GM12865 (cell line): ENCODE data around the gene DENND2C.

Source experiments
- DNase-seq: peaks from one replicate; pipeline ENCODE4 v3.0.0; 2010; ENCODE audit warnings: low read depth
- H3K4me3 ChIP-seq: 2 replicates; pipeline ENCODE4 v1.5.1; 2011; ENCODE audit warnings: mild to moderate bottlenecking, low read depth, low read length, control low read depth
- CTCF ChIP-seq: IDR thresholded peaks from 2 replicates; pipeline ENCODE4 v1.5.1; 2011; ENCODE audit warnings: low read length, control low read depth, low read depth, inconsistent platforms; ENCODE audit not compliant: insufficient read depth; ENCODE audit errors: missing control alignments

DENND2C gene

GRCh38 chr1:114669562-114670082 lies at the start of gene DENND2C:
TSS of gene DENND2C (minus strand) at chr1:114670049. CDS start at chr1:114625984, 44,065 bp downstream.
- no peak for DNase-seq
- TF ChIP-seq CTCF = peak; percentile 26
- H3K4me3 ChIP-seq = peak within 1 kb of the TSS; percentile 64

- H3K4me3 ChIP-seq = no peak overlapping the region
- no peak for DNase-seq
- TF ChIP-seq CTCF = no peak
These were observed 49.6 kb upstream of the DENND2C start for GRCh38 chr1:114719424-114719787.

GRCh38 chr1:114718661-114719423 lies 49.0 kb upstream of the DENND2C start:
- TF ChIP-seq CTCF = no peak
- no peak for DNase-seq
- no peak overlapping the region for H3K4me3 ChIP-seq

GRCh38 chr1:114716304-114717170 lies 46.7 kb upstream of the DENND2C start, which contains the start of gene NRAS:
TSS of gene NRAS (minus strand) at chr1:114716771. CDS start at chr1:114716160, 611 bp downstream.
- no peak for TF ChIP-seq CTCF
- DNase-seq = peak; percentile 95
- H3K4me3 ChIP-seq = peak within 1 kb of the TSS; percentile 100

- no peak for DNase-seq
- H3K4me3 ChIP-seq = peak overlapping the region; percentile 100
- TF ChIP-seq CTCF = no peak
These were observed 46.1 kb upstream of the DENND2C start for GRCh38 chr1:114715952-114716303.

- DNase-seq = no peak
- no peak overlapping the region for H3K4me3 ChIP-seq
- TF ChIP-seq CTCF = no peak
These were observed 43.1 kb upstream of the DENND2C start for GRCh38 chr1:114712977-114713376.
